Rectal smooth muscle tissue (tissue), 1 donor: Measurements from ENCODE around the gene TREM2.

Experiments
- H3K27ac ChIP-seq: one replicate; pipeline ENCODE4 v1.7.0; 2013; ENCODE audit warnings: low read depth, low read length, inconsistent platforms
- H3K27me3 ChIP-seq: one replicate; pipeline ENCODE4 v1.7.0; 2013; ENCODE audit warnings: low read length; ENCODE audit not compliant: control insufficient read depth, insufficient read depth
- H3K36me3 ChIP-seq: one replicate; pipeline ENCODE4 v1.7.0; 2013; ENCODE audit warnings: low read length; ENCODE audit not compliant: control insufficient read depth, insufficient read depth
- H3K4me1 ChIP-seq: one replicate; pipeline ENCODE4 v1.7.0; 2013; ENCODE audit warnings: low read length; ENCODE audit not compliant: control insufficient read depth, insufficient read depth
- H3K4me3 ChIP-seq: one replicate; pipeline ENCODE4 v1.7.0; 2013; ENCODE audit warnings: low read length
- H3K9ac ChIP-seq: one replicate; pipeline ENCODE4 v1.7.0; 2013; ENCODE audit warnings: low read length

Gene TREM2

DNA sequence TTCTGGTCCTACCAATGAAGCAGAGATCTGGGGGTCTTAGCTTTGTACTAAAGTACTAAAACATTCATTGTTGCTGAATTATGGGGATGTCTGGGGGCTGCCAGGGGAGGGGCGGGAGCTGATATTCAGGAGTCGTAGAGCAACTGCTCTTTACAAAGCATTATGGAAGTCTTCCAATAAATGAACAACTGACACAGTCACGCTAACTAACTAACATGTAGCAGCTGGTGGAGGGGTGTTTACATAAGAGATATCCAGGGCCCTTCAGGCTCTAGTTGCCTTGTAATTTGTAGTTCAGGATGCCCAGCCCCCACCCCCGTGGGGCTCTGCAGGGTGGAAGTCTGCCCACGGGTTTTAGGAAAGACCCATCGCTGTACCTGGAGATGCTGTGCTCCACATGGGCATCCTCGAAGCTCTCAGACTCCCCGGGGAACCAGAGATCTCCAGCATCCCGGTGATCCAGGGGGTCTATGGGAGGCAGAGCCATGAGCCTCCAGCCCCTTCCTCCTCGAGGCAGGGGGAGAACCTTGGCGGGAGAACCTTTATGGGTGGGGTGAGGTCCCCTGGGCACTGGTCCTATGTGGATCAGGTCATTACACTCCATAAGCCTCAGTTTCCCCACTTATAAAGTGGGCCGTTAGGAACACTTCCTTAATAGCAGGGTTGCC is 3.4 kb downstream of the TREM2 start:
- H3K4me1 ChIP-seq = no peaks in the 10 kb centered on the region

DNA sequence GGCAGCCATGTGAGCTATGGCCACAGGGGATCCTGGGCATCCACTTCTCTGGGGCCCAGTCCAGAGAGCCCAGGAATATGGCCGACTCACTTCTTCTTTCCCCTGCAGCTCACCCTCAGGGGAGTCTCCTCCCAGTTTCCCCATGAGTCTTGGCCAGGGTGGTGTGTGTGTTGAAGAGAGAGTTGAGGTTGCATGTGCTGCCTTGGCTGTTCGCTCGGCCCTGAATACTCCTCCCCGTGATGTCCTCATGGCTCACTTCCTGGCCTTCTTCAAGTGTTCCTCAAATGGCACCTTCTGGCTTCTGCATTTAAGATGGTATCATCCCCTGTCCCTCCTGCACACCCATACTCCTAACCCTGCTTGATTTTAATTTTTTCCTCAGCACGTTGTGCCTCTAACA is 5.6 kb downstream of the TREM2 start:
- Histone ChIP-seq H3K27me3 (no peaks in the 10 kb centered on the region), H3K4me3 (no peak overlapping the region), H3K27ac (no peak overlapping the region), H3K36me3 (no peaks in the 10 kb centered on the region), H3K4me1 (no peaks in the 10 kb centered on the region), H3K9ac (no peak overlapping the region)

More for the DNA sequence above, 3.4 kb downstream of the TREM2 start:
- Histone ChIP-seq H3K9ac (no peak overlapping the region), H3K27me3 (no peaks in the 10 kb centered on the region), H3K36me3 (no peaks in the 10 kb centered on the region), H3K27ac (no peak overlapping the region), H3K4me3 (no peak overlapping the region)

DNA sequence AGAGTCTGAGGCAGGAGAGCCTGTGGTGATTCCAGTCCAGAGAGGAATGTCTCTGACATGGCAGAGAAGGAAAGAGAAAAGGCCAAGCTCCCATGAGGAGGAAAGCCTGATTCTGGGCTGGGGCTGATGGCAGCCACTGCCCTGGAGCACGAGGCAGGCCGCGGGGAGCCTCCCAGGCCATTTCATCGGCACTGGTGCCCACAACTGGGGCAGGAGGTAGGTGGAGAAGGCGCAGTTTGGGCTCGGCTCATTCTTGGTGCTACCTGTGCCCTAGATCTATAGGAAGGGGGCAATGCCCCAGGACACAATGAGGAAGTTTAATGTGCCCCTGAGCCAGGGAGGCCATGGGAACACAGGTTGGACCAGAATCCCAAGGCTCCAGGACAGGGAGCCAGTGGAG is 6.1 kb downstream of the TREM2 start:
- H3K36me3 ChIP-seq = no peaks in the 10 kb centered on the region
- no peaks in the 10 kb centered on the region for H3K27me3 ChIP-seq
- H3K9ac ChIP-seq = no peak overlapping the region
- no peaks in the 10 kb centered on the region for H3K4me1 ChIP-seq
- H3K4me3 ChIP-seq = no peak overlapping the region
- H3K27ac ChIP-seq = no peak overlapping the region

DNA sequence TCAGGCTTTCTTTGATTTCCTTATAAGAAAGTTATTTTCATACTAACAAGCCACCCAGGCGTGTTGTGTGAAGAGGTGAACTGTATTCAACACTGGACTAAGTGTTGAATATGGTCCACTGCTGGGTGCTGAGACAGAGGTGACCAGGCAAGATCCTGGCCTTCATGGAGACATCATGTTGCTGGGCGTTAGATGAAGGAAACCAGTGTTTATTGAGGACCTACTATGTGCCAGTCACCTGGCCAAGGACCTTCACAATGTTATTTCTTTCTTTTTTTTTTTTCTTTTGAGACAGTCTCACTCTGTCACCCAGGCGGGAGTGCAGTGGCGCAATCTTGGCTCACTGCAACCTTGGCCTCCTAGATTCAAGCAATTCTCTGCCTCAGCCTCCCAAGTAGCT is 6.9 kb downstream of the TREM2 start:
- Histone ChIP-seq H3K27ac (no peak overlapping the region), H3K27me3 (no peaks in the 10 kb centered on the region), H3K36me3 (no peaks in the 10 kb centered on the region), H3K4me3 (no peak overlapping the region), H3K4me1 (no peaks in the 10 kb centered on the region), H3K9ac (no peak overlapping the region)

DNA sequence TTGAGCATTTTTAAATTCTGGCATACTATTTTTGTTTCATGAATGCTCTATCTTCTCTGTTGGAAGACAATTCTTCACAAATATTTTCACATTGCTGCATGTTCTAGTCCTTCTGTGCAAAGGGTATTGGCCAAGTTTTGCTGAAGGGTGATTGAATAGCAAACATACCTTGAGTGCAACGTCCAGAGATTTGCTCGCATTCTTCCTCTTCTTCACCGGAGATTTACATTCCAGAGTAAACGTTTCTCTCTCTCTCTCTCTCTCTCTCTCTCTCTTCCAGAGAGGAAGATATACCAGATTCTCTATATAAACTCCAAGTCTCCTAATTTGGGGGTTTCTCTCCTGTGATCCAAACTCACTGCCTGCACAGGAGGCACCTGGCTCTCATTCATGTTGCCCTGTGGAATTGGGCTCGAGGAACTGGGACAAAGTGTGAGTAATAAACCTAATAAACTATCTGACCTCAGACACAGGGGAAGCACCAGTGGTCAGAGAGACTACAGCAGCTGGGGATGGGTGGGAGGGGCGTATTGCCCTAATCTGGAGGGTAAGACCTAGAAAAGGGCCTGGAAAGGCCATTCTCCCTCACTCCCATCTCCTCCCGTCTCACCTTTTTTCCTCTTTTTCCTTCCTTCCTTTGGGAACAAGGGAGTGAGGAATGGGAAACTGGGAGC is 7.6 kb downstream of the TREM2 start:
- Histone ChIP-seq H3K27me3 (no peaks in the 10 kb centered on the region), H3K36me3 (no peaks in the 10 kb centered on the region), H3K9ac (no peak overlapping the region), H3K27ac (no peak overlapping the region), H3K4me1 (no peaks in the 10 kb centered on the region), H3K4me3 (no peak overlapping the region)

DNA sequence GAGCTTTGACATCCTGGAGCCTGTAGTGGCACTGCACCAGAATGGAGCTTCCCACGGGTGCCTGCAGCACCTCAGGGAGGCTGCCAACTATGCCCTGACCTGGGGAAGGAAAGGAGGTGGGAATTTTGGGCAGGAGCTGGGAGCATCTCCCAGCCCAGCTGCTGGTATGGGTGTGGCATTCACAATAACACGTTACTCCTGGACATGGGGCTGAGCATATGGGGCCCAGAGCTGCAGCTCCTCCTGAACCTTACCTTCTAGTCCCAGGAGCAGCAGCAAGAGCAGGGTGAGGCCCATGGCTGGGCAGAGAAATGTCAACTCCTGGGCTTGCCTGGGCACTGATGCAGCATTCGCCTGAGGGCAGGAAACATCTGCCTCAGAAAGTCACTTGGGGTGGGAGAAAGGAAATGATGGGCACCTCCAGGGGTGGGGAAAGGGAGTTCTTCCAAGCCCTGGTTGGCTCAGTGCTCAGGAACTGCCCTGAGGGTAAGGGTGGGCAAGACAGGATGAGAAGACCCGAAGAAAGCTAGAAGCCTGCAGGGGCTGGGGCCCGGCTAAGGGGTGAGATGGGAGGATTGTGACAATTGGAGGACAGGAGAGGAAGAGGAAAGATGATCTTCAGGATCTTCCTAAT is 8.8 kb downstream of the TREM2 start, which contains the start of gene TREML1:
Gene TREML1, minus strand, starts transcription at position 356 of the 634 bp plus-strand sequence. Its CDS starts 59 bp downstream, at position 297.
- no peak within 1 kb of the TSS for H3K9ac ChIP-seq
- H3K4me1 ChIP-seq = no peaks in the 10 kb centered on the region
- H3K27ac ChIP-seq = no peak within 1 kb of the TSS
- no peaks in the 10 kb centered on the region for H3K36me3 ChIP-seq
- H3K4me3 ChIP-seq = no peak within 1 kb of the TSS
- H3K27me3 ChIP-seq = no peaks in the 10 kb centered on the region

DNA sequence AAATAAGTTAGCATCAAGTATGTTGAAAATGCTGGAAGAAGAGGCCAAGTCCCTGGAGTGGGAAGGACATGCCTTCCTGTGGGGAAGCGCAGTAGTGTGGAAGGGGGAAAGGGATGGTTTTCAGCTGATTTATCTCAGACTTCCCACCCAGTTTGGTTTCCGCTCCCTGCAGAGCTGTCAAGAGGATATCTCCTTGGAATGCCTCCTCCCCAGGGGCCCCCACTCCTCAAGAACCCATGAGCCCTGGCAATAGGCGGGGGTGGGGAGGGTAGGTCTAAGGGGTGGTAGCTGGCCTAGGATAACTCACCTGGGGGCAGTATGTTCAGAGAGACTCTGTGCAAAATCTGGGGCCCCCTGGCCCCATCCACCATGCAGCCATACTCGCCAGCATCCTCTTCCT is 9.5 kb downstream of the TREM2 start:
- H3K4me3 ChIP-seq = no peak overlapping the region
- no peak overlapping the region for H3K27ac ChIP-seq
- H3K36me3 ChIP-seq = no peaks in the 10 kb centered on the region
- H3K27me3 ChIP-seq = no peaks in the 10 kb centered on the region
- H3K4me1 ChIP-seq = no peaks in the 10 kb centered on the region
- H3K9ac ChIP-seq = no peak overlapping the region

DNA sequence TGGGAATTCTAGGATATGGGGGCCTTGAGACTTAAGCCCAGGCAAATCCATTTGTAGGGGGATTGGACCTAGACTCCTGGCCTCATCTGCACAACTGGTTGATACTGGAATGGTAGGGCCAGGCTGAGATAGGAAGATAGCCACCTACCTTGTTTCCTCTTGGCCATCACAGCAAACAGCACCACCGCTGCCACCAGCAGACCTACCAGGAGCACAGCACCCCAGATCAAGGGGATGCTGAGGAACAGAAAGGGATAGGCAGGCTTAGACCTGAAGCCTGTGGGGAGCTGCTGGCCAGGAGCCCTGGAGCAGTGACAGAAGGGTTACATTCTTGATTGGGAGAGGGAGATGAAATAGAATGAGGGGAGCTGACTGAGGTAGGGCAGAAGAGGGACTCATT is 12.2 kb downstream of the TREM2 start:
- H3K9ac ChIP-seq = no peak overlapping the region
- H3K4me1 ChIP-seq = no peaks in the 10 kb centered on the region
- no peak overlapping the region for H3K4me3 ChIP-seq
- H3K27me3 ChIP-seq = no peaks in the 10 kb centered on the region
- H3K36me3 ChIP-seq = no peaks in the 10 kb centered on the region
- no peak overlapping the region for H3K27ac ChIP-seq

DNA sequence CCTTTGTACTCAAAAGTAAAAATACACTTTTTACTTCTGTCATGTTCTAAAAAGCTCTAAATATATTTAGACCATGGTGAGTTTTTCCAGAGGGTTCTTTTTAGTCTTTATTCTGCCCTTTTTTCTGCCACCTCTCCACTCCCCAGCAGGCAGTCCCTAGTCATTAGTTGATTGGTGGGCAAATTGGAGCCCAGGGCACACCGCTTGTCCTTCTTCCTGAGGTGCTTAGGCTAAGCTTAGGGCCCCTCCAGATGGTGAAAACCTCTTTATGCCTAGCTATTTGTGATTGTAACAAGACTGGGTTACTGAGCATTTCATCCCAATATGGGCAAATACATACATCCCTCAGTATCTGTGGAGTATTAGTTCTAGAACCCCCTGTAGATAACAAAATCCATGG is 15.0 kb downstream of the TREM2 start:
- Histone ChIP-seq H3K27ac (no peak overlapping the region), H3K27me3 (no peaks in the 10 kb centered on the region), H3K4me1 (no peaks in the 10 kb centered on the region), H3K36me3 (no peaks in the 10 kb centered on the region), H3K9ac (no peak overlapping the region), H3K4me3 (no peak overlapping the region)

DNA sequence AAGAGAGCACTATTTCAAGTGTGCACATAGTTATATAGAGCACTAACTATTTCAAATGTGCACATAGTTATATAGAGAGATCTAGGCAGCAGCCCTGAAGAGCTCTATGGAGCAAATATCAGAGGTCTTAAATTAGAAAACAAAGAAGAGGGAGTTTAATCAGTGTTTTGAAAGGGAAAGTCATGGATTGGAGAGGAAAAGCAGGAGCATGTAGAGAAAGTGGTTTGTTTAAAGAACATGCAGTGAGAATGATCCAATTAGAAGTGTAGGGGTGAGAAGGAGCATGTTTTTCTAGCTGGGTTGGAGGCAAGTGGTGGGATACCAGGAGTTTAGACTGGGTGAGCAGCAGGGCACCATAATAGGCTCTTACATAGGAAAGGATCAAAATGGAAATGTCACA is 26.0 kb downstream of the TREM2 start:
- Histone ChIP-seq H3K4me1 (no peaks in the 10 kb centered on the region), H3K4me3 (no peak overlapping the region), H3K9ac (no peak overlapping the region), H3K27ac (no peak overlapping the region), H3K36me3 (peaks cover 3% of the 10 kb centered on the region), H3K27me3 (no peaks in the 10 kb centered on the region)

DNA sequence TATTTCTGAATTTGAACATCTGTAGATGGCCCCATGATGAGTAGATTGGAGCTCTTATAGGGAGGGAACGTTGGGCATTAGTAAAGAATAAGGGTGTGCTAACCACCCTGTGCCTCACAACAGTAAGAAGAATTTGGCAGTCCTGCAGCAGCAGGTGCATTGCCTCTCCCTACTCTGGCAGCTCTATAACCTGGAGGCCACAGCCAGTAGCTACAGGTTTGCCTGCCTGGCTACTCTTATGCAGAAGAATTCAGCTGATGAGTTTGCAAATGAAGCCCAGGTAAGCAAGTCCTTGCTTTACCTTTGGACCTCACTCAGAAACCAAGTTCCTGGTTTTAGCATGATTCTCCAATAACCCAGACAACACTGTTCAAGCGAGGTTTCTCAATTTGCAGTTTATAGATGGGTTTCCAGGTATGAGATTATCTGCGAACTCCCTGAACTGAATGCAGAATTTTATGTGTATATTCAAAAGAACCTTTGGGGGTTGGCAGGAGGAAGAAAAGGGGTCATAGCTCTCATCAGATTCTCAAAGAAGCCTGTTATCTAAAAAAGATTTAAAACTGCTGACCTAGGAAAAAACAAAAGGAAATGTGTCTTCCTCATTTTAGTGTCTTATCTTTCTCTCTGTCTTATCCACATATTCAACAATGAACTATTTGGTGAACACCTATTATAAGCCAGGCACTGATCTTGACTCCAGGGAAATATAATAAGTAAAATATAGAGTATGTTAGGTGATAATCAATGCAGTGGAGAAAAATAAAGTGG is 27.7 kb downstream of the TREM2 start:
- Histone ChIP-seq H3K36me3 (peaks cover 3% of the 10 kb centered on the region), H3K4me3 (no peak overlapping the region), H3K9ac (no peak overlapping the region), H3K27ac (no peak overlapping the region), H3K27me3 (no peaks in the 10 kb centered on the region), H3K4me1 (no peaks in the 10 kb centered on the region)

DNA sequence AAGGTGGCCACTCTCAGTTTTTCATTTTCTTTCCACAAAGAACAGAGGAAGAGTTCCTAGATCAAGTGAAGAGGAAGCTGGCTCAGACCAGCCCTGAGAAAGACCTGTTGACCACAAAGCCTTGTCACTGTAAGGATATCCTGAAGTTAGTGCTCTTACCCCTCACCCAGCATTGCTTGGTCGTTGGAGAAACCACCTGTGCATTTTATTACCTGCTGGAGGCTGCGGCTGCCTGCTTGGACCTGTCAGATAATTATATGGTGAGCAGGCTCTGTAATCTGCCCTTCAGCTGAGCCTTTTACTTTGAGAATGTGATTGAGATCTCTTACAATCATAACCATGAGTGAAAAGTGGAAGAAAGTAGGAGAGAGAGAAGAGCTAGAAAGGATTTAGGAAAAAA is 30.7 kb downstream of the TREM2 start:
- Histone ChIP-seq H3K9ac (no peak overlapping the region), H3K36me3 (peaks cover 3% of the 10 kb centered on the region), H3K4me3 (no peak overlapping the region), H3K4me1 (no peaks in the 10 kb centered on the region), H3K27me3 (no peaks in the 10 kb centered on the region), H3K27ac (no peak overlapping the region)
